B cell (primary cell): ENCODE results near the gene VILL.

Experiments used
- CTCF ChIP-seq: fragments of 200-600 bp; IDR thresholded peaks from one replicate; pipeline ENCODE4 v1.8.0; 2022; ENCODE audit warnings: antibody characterized with exemption, mild to moderate bottlenecking
- EZH2 ChIP-seq: IDR thresholded peaks from 2 replicates; pipeline ENCODE4 v1.6.1; 2012; ENCODE audit warnings: borderline replicate concordance, low read depth, mild to moderate bottlenecking, moderate library complexity, low read length; ENCODE audit not compliant: insufficient read depth, poor library complexity, severe bottlenecking

DNA sequence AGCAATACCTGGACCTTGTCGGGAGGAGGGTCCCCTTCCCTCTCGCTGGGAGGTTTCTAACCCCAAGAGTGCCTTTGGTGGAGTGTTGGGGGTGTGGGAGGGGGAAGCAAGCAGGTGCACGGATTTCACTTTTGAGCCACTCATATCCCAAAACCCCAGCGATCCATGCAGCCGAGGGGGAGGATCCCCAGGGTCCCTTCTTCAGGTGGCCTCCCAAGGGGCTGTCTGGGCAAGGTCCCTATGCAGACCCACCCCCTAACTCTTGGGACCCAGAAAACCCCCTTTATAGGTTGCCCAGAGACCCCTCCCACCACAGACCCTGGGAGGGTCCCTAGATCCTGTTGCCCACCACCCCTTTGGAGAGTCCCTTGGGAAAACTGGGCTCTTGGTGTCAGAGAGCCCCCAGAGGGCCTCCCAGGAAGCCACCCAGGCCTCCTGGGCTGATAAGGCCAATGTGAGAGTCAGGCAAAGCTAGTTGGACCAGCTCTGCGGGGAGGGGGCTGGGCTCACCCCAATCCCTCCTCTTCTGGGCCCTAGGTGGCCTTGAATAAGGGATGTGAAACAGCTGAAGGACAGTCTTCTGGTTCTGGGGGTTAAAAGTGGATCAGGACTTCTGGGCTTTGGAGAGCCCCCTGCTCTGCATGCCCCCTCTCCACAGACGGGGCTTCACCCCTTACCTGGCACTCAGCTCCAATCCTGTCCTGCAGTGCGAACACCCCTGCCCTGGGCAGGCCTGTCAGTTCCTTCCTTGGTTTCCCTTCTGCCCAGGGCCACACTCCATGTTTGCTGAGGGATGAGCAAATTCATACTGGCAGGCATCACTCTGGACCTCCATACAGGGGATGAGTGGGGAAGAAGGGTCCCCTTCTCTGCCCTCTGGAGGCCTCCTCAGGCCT lies 39.8 kb downstream of the VILL start:
- TF ChIP-seq CTCF, result no peak
- TF ChIP-seq EZH2, result no peak
